Subcutaneous abdominal adipose tissue (tissue), 5 donors: ENCODE data around the gene FDX2.

ENCODE experiments used
- H3K27ac ChIP-seq: one replicate; pipeline ENCODE4 v1.7.0; 2013; ENCODE audit warnings: low read depth, mild to moderate bottlenecking, inconsistent platforms, low read length, moderate library complexity
- H3K27me3 ChIP-seq, 5 donors: one replicate each; pipeline ENCODE4 v1.7.0; 2013; ENCODE audit warnings: low read length in 5 of 5, inconsistent platforms in 1 of 5; ENCODE audit not compliant: control insufficient read depth in 5 of 5, insufficient read depth in 4 of 5
- H3K36me3 ChIP-seq, 5 donors: one replicate each; pipeline ENCODE4 v1.7.0; 2013; ENCODE audit warnings: low read length in 5 of 5; ENCODE audit not compliant: control insufficient read depth in 5 of 5, insufficient read depth in 5 of 5
- H3K4me1 ChIP-seq, 5 donors: one replicate each; pipeline ENCODE4 v1.7.0; 2013; ENCODE audit warnings: low read length in 5 of 5, mild to moderate bottlenecking in 3 of 5, moderate library complexity in 1 of 5; ENCODE audit not compliant: control insufficient read depth in 5 of 5, insufficient read depth in 5 of 5
- H3K4me3 ChIP-seq, 5 donors: one replicate each; pipeline ENCODE4 v1.7.0; 2013; ENCODE audit warnings: low read length in 5 of 5, low read depth in 1 of 5
- H3K9ac ChIP-seq, 5 donors: one replicate each; pipeline ENCODE4 v1.7.0; 2013; ENCODE audit warnings: low read length in 5 of 5, mild to moderate bottlenecking in 4 of 5, moderate library complexity in 3 of 5
- H3K9me3 ChIP-seq, 5 donors: one replicate each; pipeline ENCODE4 v1.7.0; 2013; ENCODE audit warnings: low read length in 5 of 5; ENCODE audit not compliant: control insufficient read depth in 5 of 5
- donor health status: healthy.
- donor health status: healthy.
- donor health status: healthy.
- donor health status: healthy.
- donor health status: healthy.

FDX2 gene

DNA sequence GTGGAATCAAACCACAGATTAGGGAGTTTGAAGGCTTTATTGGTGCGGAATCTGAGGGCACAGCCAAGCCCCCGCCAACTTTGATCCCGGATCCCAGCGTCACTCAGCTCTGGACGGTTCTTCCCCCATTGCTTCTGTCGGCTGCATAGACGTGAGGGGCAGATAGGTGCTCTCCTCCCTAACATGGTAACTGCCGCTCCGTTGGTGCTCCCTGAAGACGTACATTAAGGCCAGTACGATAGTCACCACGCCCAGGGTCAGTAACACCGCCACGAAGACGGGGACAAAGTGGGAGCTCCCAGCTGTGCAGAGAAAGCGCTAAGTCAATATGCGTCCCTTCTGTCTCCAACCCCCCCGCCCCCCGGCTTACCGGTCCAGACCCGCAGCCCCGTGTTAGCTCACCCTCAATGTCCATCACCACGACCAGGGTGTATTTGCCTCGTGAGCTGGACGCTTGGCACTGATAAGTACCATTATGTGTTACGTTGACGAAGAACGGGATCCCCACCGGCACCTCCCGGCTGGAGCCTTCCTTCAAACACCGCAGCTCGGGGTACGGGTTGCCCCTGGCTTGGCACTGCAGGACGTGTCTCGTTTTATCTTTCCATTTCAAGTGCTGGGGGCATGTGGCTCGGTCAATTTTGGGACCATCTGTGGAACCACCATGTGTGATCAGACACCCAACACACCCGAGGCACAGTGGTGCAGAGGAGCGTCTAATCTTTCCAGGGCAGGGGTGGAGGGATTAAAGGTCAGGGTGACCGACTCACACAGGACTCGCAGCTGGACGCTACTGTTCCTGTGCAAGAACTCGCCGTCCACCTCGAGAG lies 18.2 kb upstream of the FDX2 start:
- no peaks in the 10 kb centered on the region for H3K9me3 ChIP-seq

DNA sequence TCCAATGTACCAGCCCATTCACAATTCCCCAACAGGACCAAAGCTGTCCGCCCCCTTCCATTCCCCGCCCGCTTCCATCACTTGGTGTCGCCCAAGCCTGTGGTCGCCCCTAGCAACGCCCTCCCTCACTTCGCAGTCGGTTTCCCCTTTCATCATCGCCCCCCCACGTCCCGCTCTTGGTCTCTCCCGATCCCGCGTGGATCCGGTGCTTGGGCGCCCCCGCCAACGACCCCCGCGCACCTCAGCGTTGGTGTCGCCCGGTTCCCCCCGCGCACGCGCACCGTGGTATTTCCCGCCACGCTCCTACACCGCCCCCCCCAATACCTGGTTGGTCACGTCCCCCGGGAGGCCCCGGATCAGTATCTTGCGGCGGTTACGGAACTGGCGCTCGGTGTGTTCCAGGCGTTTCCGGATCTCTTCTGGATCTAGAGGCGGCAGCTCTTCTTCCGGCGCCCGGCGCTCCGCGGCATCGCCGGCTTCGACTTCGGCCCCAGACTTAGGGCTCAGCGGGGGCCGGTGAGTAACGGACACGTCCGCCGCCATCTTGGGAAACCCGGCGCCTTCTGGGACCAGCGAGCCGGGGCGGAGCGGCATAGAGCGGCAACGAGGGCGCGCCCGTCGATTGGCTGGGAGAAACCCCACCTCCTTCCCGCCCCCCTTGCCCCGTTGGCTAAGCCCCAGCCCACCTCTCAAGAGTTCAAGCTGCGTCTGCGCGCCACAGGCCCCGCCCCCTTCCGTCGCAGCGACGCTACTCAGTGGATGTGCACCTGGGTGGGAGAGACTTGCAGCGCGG lies 17.3 kb upstream of the FDX2 start, which contains the start of gene RAVER1:
RAVER1 (minus strand) TSS at position 565 of the 793 bp plus-strand sequence; CDS start at position 543, 22 bp downstream.
- H3K36me3 ChIP-seq: peaks cover 0 to 24% (median 21%) of the 10 kb centered on the region in 5 donors
- H3K4me3 ChIP-seq: peak within 1 kb of the TSS; percentile 77 to 91 (median 85)
- H3K9ac ChIP-seq: peak within 1 kb of the TSS in 4 of 5 donors; percentile 77 to 92 (median 87)
- no peaks in the 10 kb centered on the region for H3K27me3 ChIP-seq
- H3K4me1 ChIP-seq: peaks cover 5 to 39% (median 30%) of the 10 kb centered on the region in 5 donors
- H3K9me3 ChIP-seq: no peaks in the 10 kb centered on the region
- H3K27ac ChIP-seq: peak within 1 kb of the TSS; percentile 86

More for the DNA sequence above, 18.2 kb upstream of the FDX2 start:
- peaks cover 0 to 16% (median 13%) of the 10 kb centered on the region in 5 donors for H3K36me3 ChIP-seq
- peak overlapping the region; percentile 63 to 91 (median 85) for H3K4me3 ChIP-seq
- H3K27me3 ChIP-seq: no peaks in the 10 kb centered on the region
- H3K4me1 ChIP-seq: peaks cover 5 to 39% (median 30%) of the 10 kb centered on the region in 5 donors
- peak overlapping the region in 4 of 5 donors; percentile 14 to 75 (median 40) for H3K9ac ChIP-seq
- peak overlapping the region; percentile 86 for H3K27ac ChIP-seq

DNA sequence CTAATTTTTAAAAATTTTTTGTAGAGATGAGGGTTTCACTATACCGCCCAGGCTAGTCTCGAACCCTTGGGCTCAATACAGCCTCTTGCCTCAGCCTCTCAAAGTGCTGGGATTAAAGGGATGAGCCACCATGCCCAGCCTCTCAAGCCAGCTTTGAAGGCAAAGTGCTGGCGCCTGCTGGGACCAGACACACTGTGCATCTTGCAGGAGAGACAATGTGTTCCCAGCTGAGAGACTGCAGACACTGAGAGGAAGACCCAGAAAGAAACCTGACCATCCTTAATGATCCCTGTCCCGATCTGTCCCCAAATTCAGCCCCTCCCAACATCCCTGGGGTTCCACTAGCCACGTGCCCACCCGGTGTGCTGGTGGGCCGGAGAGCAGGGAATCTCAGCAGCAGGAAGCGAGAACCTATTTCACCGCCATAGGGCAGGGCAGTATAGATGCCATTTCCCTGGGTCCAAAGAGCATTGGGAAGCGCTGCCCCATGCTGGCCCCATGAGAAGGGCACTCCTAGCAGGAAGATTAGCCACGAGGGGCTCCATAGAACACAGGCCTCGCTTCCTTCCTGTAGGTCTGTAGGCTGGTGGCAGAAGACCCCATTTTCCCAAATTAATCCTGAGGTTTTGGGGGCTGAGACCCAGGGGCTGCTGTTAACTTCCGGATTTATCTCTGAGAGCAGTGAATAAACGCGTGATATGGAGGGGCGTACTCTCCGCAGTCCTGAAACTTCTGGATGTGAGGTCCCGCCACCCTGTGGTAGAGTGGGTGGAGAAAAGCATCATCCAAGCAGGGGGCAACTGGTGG lies 16.5 kb upstream of the FDX2 start:
- peaks cover 5 to 39% (median 30%) of the 10 kb centered on the region in 5 donors for H3K4me1 ChIP-seq
- H3K9ac ChIP-seq: peak overlapping the region in 4 of 5 donors; percentile 77 to 92 (median 87)
- H3K9me3 ChIP-seq: no peaks in the 10 kb centered on the region
- peak overlapping the region; percentile 77 to 88 (median 85) for H3K4me3 ChIP-seq
- no peaks in the 10 kb centered on the region for H3K27me3 ChIP-seq
- H3K36me3 ChIP-seq: peaks cover 0 to 32% (median 29%) of the 10 kb centered on the region in 5 donors
- H3K27ac ChIP-seq: peak overlapping the region; percentile 86

DNA sequence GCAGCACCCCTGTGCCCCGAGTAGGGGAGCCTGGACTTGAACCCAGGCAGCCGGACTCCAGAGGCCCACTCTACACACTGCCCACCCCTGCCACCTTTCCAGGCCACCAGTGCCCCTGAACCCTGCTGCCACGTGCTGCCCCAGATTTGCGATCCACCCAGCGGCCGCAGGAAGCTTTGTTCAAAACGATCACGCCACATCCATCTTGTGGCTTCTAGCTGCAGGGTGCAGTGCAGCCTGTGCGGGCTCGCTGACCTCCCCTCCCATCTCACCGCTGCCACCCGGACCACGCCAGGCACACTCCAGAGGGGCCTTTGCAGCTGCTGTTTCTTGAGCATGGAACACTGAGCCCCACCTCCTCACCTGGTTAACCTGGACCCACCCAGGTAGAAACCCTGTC lies 13.7 kb upstream of the FDX2 start:
- Histone ChIP-seq H3K9ac (no peak overlapping the region), H3K27me3 (no peaks in the 10 kb centered on the region), H3K4me3 (no peak overlapping the region), H3K9me3 (no peaks in the 10 kb centered on the region), H3K27ac (no peak overlapping the region), H3K4me1 (peaks cover 3 to 25% (median 24%) of the 10 kb centered on the region in 5 donors), H3K36me3 (peaks cover 0 to 56% (median 50%) of the 10 kb centered on the region in 5 donors)

DNA sequence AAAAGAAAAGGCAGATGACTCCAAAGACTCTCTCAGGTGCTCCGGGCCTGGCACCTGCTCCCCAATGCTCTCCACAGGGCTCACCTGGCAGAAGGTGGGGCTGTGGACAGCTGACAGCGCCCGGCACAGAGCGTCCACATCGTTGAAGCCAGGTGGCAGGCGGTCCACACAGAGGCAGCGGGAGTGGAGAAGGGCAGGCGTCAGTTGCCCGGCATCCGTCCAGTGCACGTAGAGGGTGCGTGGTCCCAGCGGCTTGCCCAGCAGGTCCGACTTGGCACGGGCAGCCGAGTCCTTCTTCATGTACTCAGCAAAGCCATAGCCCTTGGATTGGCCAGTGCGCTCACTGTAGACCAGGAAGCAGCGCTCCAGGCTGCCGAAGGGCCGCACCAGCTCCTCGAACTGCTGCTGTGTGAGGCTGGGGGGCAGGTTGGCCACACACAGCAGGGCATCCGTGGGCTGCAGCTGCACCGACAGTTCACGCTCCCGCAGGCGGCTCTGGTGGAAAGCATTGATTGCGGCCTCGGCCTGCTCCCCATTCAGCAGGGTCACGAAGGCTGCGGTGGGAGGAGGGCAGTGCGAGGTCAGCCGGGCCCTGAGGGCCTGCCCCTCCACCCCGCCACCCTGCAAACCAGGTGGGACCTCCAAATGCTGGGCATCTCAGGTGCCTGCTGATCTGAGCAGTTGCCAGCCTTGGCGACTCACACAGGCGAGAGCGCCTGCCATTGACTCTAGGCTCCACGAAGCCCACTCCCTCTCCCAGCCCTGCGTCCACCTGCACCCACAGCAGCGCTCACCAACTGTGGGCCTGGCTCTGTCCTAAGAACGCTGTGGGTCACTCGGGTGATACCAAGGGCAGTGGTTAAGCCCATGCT lies 13.0 kb upstream of the FDX2 start:
- H3K4me1 ChIP-seq: peaks cover 3 to 18% (median 16%) of the 10 kb centered on the region in 5 donors
- peaks cover 0 to 63% (median 56%) of the 10 kb centered on the region in 5 donors for H3K36me3 ChIP-seq
- no peaks in the 10 kb centered on the region for H3K9me3 ChIP-seq
- H3K27ac ChIP-seq: no peak overlapping the region
- H3K4me3 ChIP-seq: no peak overlapping the region
- no peaks in the 10 kb centered on the region for H3K27me3 ChIP-seq
- no peak overlapping the region for H3K9ac ChIP-seq

DNA sequence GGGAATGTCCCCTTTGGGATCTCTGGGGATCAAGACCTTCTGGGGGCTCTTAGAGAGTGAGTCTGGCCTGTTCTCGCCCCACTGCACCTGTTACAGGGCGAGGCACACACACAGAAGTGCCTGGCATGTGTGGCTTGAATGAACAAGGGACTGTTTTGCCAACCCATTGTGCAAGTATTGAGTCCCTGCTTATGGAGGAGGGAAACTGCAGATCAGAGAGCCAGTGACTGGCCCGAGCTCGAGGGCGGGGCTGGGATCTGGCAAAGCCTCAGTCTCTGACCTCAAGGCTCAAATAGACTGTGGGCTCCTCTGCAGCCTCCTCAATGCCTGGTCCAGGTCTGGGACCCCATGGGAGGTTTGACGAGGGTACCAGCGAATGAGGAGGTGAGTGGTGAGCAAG lies 12.0 kb upstream of the FDX2 start:
- H3K9me3 ChIP-seq: no peaks in the 10 kb centered on the region
- H3K27ac ChIP-seq: no peak overlapping the region
- peaks cover 3 to 12% (median 11%) of the 10 kb centered on the region in 5 donors for H3K4me1 ChIP-seq
- H3K27me3 ChIP-seq: no peaks in the 10 kb centered on the region
- H3K9ac ChIP-seq: no peak overlapping the region
- H3K4me3 ChIP-seq: no peak overlapping the region
- H3K36me3 ChIP-seq: peaks cover 0 to 72% (median 62%) of the 10 kb centered on the region in 5 donors

DNA sequence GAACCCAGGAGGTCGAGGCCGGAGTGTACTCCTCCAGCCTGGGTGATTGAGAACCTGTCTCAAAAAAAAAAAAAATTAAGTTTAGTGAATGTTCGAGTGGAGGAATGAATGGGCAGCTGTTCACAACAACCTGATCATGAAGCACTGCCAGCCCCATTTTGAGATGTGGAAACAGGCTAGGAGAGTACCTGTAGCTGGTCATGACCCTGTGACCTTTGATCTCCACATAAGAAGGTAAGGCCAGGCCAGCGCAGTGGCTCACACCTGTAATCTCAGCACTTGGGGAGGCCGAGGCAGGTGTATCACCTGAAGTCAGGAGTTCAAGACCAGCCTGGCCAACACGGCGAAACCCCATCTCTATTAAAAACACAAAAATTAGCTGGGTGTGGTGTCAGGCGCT lies 9.9 kb upstream of the FDX2 start:
- H3K36me3 ChIP-seq: peaks cover 0 to 93% (median 83%) of the 10 kb centered on the region in 5 donors
- no peak overlapping the region for H3K4me3 ChIP-seq
- no peaks in the 10 kb centered on the region for H3K9me3 ChIP-seq
- no peaks in the 10 kb centered on the region for H3K4me1 ChIP-seq
- H3K9ac ChIP-seq: no peak overlapping the region
- no peak overlapping the region for H3K27ac ChIP-seq
- no peaks in the 10 kb centered on the region for H3K27me3 ChIP-seq

DNA sequence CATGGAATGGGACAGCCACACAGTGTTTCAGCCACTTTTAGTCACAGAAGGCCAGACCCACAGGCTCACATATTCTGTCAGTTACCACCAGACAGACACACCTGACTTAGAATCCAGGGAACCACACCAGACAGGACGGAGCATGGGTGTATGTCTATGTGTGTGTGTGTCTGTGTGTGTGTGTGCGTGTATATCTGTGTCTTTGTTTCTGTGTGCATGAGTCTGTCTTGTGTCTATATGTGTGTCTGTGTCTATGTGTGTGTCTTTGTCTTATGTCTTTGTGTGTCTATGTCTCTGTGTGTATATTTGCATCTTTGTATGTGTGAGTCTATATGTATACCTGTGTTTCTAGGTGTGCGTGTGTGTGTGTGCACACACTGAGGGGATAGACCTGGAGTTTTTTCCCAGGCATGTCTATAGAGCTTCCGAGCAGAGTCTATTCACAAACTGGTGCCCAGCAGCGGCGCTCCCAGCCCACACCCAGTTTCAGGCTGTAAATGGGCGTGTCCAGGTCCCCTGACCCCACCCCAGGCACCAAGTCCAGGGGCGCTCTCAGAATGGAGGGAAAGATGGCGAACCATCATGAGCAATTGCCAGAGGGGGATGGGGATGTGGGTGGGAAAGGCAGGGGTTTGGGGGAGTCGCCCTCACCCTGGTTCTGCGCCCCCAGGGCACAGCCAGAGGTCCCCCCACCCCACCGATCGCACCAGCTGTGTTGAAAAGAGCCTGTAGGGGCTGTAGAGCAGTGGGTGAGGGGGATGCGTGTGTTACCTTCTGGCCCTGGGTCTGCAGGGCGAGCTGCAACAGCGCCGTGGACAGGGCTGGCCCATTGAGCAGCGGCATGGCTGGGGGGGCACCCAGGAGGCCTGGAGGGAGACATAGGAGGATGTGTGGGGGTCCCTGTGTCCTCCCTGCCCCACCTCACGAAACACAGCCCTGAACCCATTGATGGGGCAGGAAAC lies 6.3 kb upstream of the FDX2 start:
- Histone ChIP-seq H3K9me3 (no peaks in the 10 kb centered on the region), H3K4me1 (no peaks in the 10 kb centered on the region), H3K4me3 (no peak overlapping the region), H3K27ac (no peak overlapping the region), H3K27me3 (no peaks in the 10 kb centered on the region), H3K9ac (no peak overlapping the region), H3K36me3 (peaks cover 0 to 89% (median 76%) of the 10 kb centered on the region in 5 donors)
